GM13976 (cell line): Measurements from ENCODE around the gene NOP16.
"Not testable (repeated sequence)": the region's sequence is repeated elsewhere in the genome, so short reads cannot be mapped to it uniquely, and the experiment has no call there.

Experiments used
- DNase-seq: peaks from one replicate; pipeline ENCODE4 v3.0.0; 2012; ENCODE audit warnings: low spot score
- in situ Hi-C: fragments of 300-500 bp; cut with MboI; formaldehyde crosslinking; loops from one replicate; pipeline ENCODE4 v1.12.0; 2022; ENCODE audit warnings: low sequenced_read_pairs, mixed read lengths, inconsistent platforms; ENCODE audit not compliant: unreplicated experiment
- TF ChIP-seq, protein P1 (sequence below): IDR thresholded peaks from 2 replicates; pipeline ENCODE4 v1.5.1; 2012; ENCODE audit warnings: borderline replicate concordance, mild to moderate bottlenecking; ENCODE audit not compliant: insufficient read depth; ENCODE audit errors: extremely low read depth, missing control alignments, control extremely low read depth

The NOP16 gene

GRCh38 chr5:176412517-176413254, 24.3 kb upstream of the NOP16 start:
- TF ChIP-seq, protein P1, sequence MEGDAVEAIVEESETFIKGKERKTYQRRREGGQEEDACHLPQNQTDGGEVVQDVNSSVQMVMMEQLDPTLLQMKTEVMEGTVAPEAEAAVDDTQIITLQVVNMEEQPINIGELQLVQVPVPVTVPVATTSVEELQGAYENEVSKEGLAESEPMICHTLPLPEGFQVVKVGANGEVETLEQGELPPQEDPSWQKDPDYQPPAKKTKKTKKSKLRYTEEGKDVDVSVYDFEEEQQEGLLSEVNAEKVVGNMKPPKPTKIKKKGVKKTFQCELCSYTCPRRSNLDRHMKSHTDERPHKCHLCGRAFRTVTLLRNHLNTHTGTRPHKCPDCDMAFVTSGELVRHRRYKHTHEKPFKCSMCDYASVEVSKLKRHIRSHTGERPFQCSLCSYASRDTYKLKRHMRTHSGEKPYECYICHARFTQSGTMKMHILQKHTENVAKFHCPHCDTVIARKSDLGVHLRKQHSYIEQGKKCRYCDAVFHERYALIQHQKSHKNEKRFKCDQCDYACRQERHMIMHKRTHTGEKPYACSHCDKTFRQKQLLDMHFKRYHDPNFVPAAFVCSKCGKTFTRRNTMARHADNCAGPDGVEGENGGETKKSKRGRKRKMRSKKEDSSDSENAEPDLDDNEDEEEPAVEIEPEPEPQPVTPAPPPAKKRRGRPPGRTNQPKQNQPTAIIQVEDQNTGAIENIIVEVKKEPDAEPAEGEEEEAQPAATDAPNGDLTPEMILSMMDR: no peak
- DNase-seq: no peak
- in situ Hi-C loops: loop anchor here (25.0 kb wide), 1 partner anchor 175 kb away; no protein-coding TSS in a partner anchor

GRCh38 chr5:176410486-176411180, 22.2 kb upstream of the NOP16 start:
- TF ChIP-seq, protein P1: no peak
- in situ Hi-C loops: loop anchor here (25.0 kb wide), 1 partner anchor 177 kb away; no protein-coding TSS in a partner anchor

GRCh38 chr5:176409765-176410164, 21.4 kb upstream of the NOP16 start:
- in situ Hi-C loops: loop anchor here (25.0 kb wide), 1 partner anchor 178 kb away; no protein-coding TSS in a partner anchor
- no peak for DNase-seq
- TF ChIP-seq, protein P1: no peak

More at GRCh38 chr5:176410486-176411180, 22.2 kb upstream of the NOP16 start:
- DNase-seq: no peak

GRCh38 chr5:176408590-176408989, 20.2 kb upstream of the NOP16 start:
- DNase-seq: no peak
- TF ChIP-seq, protein P1: no peak
- in situ Hi-C loops: loop anchor here (25.0 kb wide), 1 partner anchor 179 kb away; no protein-coding TSS in a partner anchor

- in situ Hi-C loops: loop anchor here (25.0 kb wide), 1 partner anchor 179 kb away; no protein-coding TSS in a partner anchor
- not testable (repeated sequence) for DNase-seq
These were observed 19.8 kb upstream of the NOP16 start for GRCh38 chr5:176408252-176408573.

- in situ Hi-C loops: loop anchor here (25.0 kb wide), 1 partner anchor 180 kb away; no protein-coding TSS in a partner anchor
- TF ChIP-seq, protein P1: no peak
- DNase-seq: no peak
These were observed 19.3 kb upstream of the NOP16 start for GRCh38 chr5:176407456-176408251.
